Activated CD4-positive, CD25-positive, alpha-beta regulatory T cell treated with anti-CD3 and anti-CD28 coated beads, Interleukin-2, amount 50 U/mL, for 72 hours (primary cell): Measurements from ENCODE around the gene SLC39A13.

Experiments used
- DNase-seq: peaks from one replicate; pipeline ENCODE4 v3.0.0; 2021

Gene SLC39A13

DNA sequence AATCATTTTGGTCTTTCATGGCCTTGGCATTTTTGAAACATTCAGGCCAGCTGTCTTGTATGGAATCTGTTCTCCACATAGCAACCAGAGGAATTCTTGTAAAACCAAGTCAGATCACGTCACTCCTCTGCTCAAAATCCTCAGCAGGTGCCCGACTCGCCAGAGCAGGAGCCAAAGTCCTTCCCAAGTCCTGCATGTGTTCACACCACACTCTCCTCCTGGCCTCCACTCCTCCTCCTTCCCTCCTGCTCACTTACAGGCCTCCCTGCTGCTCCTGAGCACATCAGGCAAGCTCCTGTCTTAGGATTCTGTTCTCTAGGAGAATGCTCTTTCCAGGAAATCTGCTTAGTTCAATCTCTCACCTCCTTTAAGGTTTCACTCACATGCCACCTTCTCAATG lies 24.8 kb downstream of the SLC39A13 start:
- DNase-seq, result no peak

DNA sequence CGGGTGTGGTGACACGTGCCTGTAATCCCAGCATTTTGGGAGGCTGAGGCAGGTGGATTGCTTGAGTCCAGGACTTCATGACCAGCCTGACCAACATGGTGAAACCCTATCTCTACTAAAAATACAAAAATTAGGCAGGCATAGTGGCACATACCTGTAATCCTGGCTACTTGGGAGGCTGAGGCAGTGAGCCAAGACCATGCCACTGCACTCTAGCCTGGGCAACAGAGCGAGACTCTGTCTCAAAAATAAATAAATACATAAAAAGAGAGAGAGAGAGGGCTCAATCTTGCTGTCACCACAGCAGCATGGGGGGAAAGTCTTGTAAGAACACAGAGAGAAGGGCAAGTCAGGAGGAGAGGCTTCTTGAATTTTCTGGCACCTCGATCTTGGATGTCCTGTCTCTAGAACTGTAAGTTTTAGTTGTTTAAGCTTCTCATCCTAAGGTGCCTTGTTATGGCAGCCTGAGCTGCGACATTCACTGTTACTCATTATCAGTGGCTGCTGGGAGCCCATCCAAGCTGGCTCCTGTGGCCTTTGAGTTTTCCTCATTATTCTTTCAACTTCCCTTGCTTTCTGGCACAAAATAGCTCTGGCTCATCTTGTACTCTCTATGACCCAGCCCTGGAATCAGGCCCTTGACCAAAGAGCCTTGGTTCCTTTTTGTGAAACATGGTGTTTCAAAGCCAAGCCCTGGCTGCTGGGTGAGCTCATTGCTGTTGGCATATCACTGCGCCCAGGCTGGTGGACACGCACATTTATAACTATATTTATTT lies 25.8 kb downstream of the SLC39A13 start:
- DNase-seq, result no peak

- no peak for DNase-seq
Observed at GRCh38 chr11:47435687-47436086, 27.3 kb downstream of the SLC39A13 start.

DNA sequence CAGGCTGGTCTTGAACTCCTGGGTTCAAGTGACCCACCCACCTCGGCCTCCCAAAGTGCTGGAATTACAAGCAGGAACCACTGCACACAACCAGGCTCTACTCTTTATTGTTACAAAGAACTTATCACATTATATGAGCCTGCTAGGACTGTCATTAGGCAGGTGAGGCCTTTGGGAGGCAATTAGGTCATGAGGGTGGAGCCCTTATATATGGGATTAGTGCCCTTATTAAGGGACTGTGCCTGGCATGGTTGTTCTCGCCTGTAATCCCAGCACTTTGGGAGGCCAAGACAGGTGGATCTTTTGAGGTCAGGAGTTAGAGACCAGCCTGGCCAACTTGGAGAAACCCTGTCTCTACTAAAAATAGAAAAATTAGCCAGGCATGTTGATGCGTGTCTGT lies 28.3 kb downstream of the SLC39A13 start:
- no peak for DNase-seq

DNA sequence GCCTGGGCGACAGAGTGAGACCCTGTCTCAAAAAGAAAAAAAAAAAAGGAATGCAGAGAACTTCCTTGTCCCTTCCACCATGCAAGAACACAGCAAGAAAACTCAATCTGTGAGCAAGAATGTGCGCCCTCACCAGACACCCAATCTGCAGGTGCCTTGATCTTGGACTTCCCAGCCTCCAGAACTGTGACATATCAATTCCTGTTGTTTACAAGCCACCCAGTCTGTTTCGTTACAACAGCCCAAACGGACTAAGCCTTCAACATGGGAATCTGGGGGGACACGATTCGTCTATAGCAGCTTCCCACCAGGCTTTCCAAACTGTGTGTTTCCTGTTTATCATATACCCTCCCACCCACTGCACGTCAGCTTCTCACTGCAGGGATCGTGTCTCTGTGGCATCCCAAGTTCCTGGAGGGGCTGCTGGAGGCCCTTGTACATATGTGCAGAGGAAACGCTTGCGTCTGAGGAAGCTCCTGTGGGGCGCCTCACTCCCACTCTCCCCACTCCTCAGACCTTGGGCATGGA lies 28.9 kb downstream of the SLC39A13 start:
- DNase-seq, result no peak

DNA sequence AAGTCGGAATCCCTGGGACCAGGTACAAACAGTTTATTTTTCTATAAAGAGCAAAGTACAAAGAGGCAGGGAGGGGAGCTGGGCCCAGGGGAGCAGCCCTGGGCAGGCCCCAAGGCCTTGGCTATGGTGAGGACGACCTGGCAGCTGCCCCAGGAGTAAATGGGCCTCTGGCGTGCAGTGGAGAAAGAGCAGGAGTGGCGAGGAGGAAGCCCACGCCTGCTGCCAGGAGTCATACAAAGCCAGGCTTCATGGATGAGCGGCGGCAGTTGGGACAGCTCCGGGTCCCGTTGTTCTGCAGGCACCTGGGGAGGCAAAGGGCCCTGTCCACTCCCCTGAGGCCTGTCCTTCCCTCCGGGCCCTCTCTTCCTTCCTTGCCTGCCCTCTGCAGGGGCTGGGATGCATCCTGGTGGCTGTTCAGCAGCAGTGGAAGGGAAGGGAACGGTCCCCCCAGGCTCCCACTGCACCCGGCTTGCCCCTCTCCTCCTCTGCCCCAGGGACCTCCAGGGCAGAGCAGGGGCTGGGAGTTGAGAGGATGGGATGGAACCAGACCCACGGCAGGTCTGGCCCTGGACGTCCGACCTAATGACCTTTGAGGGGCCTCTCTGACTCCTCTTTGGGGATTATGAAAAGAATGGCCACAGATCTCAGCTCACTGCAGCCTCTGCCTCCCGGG lies 29.5 kb downstream of the SLC39A13 start:
- no peak for DNase-seq

DNA sequence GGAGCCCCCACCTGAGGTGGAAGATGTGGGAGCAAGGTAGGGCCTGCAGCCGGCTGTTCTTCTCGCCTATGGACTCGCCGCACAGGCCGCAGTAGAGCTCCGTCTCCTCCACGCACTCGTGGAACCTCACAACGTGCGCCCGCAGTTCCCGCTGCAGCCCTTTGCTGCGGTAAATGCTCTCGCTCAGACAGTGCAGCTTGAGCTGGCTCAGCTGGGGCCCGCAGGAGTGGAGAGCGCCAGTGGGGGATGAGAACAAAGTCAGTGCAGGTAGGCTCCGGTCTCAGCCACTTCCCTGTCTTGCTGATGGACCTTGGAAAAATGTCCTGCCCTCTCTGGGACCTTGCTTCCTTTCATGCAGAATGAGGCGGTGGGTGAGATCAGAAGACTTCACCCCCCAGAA lies 30.3 kb downstream of the SLC39A13 start:
- no peak for DNase-seq

- DNase-seq, result no peak
Observed at GRCh38 chr11:47440054-47440476, 31.7 kb downstream of the SLC39A13 start.

- no peak for DNase-seq
Observed at GRCh38 chr11:47441421-47441820, 33.0 kb downstream of the SLC39A13 start.

DNA sequence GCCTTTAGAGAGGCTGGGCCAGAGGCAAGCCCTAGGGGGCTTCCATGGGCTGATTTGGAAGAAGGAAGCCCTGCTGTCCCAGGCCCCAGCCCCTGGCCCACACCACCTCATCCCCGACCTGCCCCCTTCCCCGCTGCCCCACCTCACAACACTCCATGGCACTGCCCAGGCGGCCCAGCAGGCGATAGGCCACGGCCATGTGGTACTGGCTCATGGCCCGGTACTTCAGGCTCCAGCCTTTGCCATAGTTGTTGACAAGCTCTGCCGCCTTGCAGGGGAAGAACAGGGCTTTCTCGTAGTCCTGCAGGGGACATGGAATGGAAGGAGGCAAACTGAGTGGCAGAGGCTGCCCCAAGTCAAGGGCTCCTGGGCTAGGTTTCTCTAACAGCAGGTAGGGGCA lies 34.1 kb downstream of the SLC39A13 start:
- no peak for DNase-seq

- no peak for DNase-seq
Observed at GRCh38 chr11:47443028-47443700, 34.8 kb downstream of the SLC39A13 start.

- DNase-seq, result no peak
Observed at GRCh38 chr11:47443817-47444216, 35.4 kb downstream of the SLC39A13 start.

- DNase-seq, result no peak
Observed at GRCh38 chr11:47445840-47446239, 37.5 kb downstream of the SLC39A13 start.

- DNase-seq, result no peak
Observed at GRCh38 chr11:47446833-47447232, 38.4 kb downstream of the SLC39A13 start.

DNA sequence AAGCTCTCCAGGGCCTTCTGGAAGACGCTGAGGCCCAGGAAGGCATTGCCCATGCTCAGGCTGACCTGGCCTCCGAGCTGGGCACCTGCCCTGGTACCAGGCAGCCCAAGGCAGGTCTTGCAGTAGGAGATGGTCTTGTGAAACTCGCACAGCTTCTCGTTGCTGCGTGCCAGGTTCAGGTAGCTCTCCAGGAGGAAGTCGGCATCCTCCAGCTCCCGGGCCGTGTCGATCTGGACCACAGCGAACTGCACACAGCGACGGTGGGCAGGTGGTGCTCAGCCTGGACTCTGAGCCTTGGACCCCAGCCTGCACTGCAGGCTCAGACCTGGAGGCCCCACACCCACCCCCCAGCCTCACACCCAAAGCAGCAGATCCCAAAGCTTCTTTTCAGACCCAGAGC lies 39.5 kb downstream of the SLC39A13 start:
- no peak for DNase-seq

- DNase-seq, result no peak
Observed at GRCh38 chr11:47448566-47449427, 40.4 kb downstream of the SLC39A13 start, which contains the start of gene RAPSN. Gene RAPSN, minus strand, starts transcription at chr11:47449136. Its CDS starts 172 bp downstream, at chr11:47448964.

- DNase-seq, result no peak
Observed at GRCh38 chr11:47449541-47449940, 41.2 kb downstream of the SLC39A13 start.

GRCh38 chr11:47451436-47451835 lies 43.0 kb downstream of the SLC39A13 start:
- DNase-seq, result no peak

- no peak for DNase-seq
Observed at GRCh38 chr11:47451990-47452389, 43.6 kb downstream of the SLC39A13 start.

DNA sequence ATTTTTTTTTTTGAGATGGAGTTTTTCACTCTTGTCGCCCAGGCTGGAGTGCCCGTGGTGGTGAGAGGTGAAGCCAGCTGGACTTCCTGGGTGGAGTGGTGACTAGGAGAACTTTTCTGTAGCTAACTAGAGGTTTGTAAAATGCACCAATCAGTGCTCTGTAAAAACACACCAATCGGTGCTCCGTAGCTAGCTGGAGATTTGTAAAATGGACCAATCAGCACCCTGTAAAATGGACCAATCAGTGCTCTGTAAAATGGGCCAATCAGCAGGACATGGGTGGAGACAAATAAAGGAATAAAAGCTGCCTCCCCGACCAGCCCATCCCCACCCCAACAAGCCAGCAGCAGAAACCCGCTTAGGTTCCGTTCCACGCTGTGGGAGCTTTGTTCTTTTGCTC lies 45.0 kb downstream of the SLC39A13 start:
- no peak for DNase-seq

DNA sequence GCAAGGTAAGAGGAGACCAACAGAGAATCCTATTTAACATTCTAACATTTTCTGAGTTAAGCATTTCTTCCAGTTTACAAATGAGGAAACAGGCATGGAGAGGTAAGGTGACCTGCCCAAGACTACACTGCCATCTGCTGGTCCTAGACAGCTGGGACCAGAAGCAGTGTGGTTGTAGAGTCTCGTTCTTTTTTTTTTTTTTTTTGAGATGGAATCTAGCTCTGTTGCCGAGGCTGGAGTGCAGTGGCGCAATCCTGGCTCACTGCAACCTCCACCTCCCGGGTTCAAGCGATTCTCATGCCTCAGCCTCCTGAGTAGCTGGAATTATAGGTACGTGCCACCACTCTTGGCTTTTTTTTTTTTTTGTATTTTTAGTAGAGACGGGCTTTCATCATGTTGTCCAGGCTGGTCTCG lies 45.9 kb downstream of the SLC39A13 start:
- peak; percentile 43 for DNase-seq

DNA sequence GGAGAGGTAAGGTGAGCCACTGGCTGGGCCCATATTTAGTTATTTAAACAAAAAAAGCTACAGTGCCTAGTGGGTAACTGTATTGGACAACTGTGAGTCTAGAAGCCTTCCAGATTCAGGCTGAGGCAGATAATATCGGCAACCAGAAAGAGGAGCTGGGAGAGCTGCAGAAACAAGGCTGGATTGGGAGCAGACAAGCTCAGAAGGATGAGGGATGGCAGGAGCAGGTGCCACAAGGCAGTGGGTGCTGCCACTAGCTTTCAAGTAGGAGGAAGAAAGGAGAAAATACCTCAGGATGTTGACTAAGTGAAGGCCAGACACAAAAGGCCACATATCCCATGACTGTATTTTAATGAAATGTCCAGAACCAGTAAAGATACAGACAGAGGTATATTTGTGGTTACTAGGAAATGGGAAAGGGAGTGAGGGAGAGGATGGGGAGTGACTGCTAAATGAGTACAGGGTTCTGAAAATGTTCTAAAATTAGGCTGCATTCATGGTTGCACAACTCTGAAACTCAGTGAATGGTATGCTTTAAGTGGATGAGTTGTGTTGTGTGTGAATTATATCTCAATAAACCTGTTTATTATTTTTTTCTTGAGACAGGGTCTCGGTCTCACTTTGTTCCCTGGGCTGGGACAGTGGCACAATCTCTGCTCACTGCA lies 52.3 kb downstream of the SLC39A13 start:
- DNase-seq, result no peak
